GM12892 (cell line): ENCODE measurements around the gene TYROBP.
A peak's percentile ranks its signal among the peaks of the same experiment; 100 is the strongest.
"Not testable (repeated sequence)": the region's sequence is repeated elsewhere in the genome, so short reads cannot be mapped to it uniquely, and the experiment has no call there.

Experiments used
- DNase-seq: peaks from one replicate; pipeline ENCODE4 v3.0.0; 2011; ENCODE audit not compliant: insufficient read length
- FAIRE-seq: peaks from 2 replicates; lab custom pipeline; 2011; peaks lifted over from hg19 to GRCh38; lab: Jason Lieb, UNC
- POLR2A ChIP-seq: IDR thresholded peaks from 2 replicates; pipeline ENCODE4 v1.6.1; 2011; ENCODE audit warnings: low read depth, low read length, control low read depth
- POLR2AphosphoS5 ChIP-seq: IDR thresholded peaks from 2 replicates; pipeline ENCODE4 v1.6.1; 2011; ENCODE audit warnings: low read depth, low read length, control low read depth
- TAF1 ChIP-seq: IDR thresholded peaks from 2 replicates; pipeline ENCODE4 v1.6.1; 2011; ENCODE audit warnings: low read depth, mild to moderate bottlenecking, control low read depth, low read length, borderline replicate concordance

Gene TYROBP

GRCh38 chr19:35879770-35880317 is 28.3 kb downstream of the TYROBP start:
- peak; percentile 72 for FAIRE-seq
- no peak for DNase-seq

GRCh38 chr19:35879068-35879467 is 29.0 kb downstream of the TYROBP start:
- FAIRE-seq (no peak), DNase-seq (no peak)
- no peak for TF ChIP-seq POLR2A
- TF ChIP-seq TAF1 = no peak
- TF ChIP-seq POLR2AphosphoS5 = no peak

More at GRCh38 chr19:35879770-35880317, 28.3 kb downstream of the TYROBP start:
- TF ChIP-seq TAF1 (no peak), POLR2A (no peak), POLR2AphosphoS5 (no peak)

GRCh38 chr19:35874392-35874930 is 33.6 kb downstream of the TYROBP start:
- FAIRE-seq (no peak), DNase-seq (no peak)
- TF ChIP-seq POLR2AphosphoS5 (no peak), TAF1 (no peak), POLR2A (no peak)

GRCh38 chr19:35872180-35872579 is 35.9 kb downstream of the TYROBP start:
- DNase-seq (no peak), FAIRE-seq (no peak)
- no peak for TF ChIP-seq TAF1
- TF ChIP-seq POLR2AphosphoS5 = no peak
- TF ChIP-seq POLR2A = no peak

- DNase-seq (no peak), FAIRE-seq (no peak)
- no peak for TF ChIP-seq TAF1
- TF ChIP-seq POLR2A = no peak
- TF ChIP-seq POLR2AphosphoS5 = no peak
These were observed 36.5 kb downstream of the TYROBP start for GRCh38 chr19:35871611-35872010.

GRCh38 chr19:35870798-35871197 is 37.3 kb downstream of the TYROBP start:
- no peak for TF ChIP-seq POLR2AphosphoS5
- TF ChIP-seq POLR2A = no peak
- no peak for TF ChIP-seq TAF1
- DNase-seq = no peak
- no peak for FAIRE-seq

- DNase-seq, FAIRE-seq: not testable (repeated sequence)
These were observed 37.9 kb downstream of the TYROBP start for GRCh38 chr19:35870124-35870736.

GRCh38 chr19:35869327-35870123 is 38.6 kb downstream of the TYROBP start:
- DNase-seq = peak; percentile 68
- TF ChIP-seq TAF1 (no peak), POLR2A (no peak)
- peak; percentile 75 for FAIRE-seq

GRCh38 chr19:35868823-35869326 is 39.2 kb downstream of the TYROBP start:
- no peak for FAIRE-seq
- TF ChIP-seq POLR2AphosphoS5 (no peak), POLR2A (no peak), TAF1 (no peak)
- no peak for DNase-seq

- TF ChIP-seq POLR2A (no peak), TAF1 (no peak), POLR2AphosphoS5 (no peak)
- DNase-seq = no peak
- FAIRE-seq = peak; percentile 38
These were observed 39.8 kb downstream of the TYROBP start, which contains the start of gene APLP1 for GRCh38 chr19:35868172-35868822. TSS of gene APLP1 (plus strand) at chr19:35868574. CDS start at chr19:35868637, 63 bp downstream.

GRCh38 chr19:35863018-35863417 is 45.1 kb downstream of the TYROBP start:
- DNase-seq (no peak), FAIRE-seq (no peak)
- TF ChIP-seq TAF1 (no peak), POLR2AphosphoS5 (no peak), POLR2A (no peak)
